Suprapubic skin (tissue), 3 donors: Measurements from ENCODE around the gene FRMPD4.

Experiments used
- POLR2A ChIP-seq, 2 donors: fragments of 450-650 bp; IDR thresholded peaks; one replicate each; pipeline ENCODE4 v1.6.1; 2017; ENCODE audit warnings: antibody characterized with exemption in 2 of 2, mild to moderate bottlenecking in 2 of 2, moderate library complexity in 2 of 2
- TF ChIP-seq, protein P1 (sequence below), 2 donors: fragments of 200-600 bp in 1 of 2; fragments of 450-650 bp in 1 of 2; sonication (generic) in 1 of 2; IDR thresholded peaks; one replicate each; pipeline ENCODE4 v1.5.1; 2016 to 2019; ENCODE audit warnings: antibody characterized with exemption in 2 of 2, mild to moderate bottlenecking in 1 of 2, moderate library complexity in 1 of 2

DNA sequence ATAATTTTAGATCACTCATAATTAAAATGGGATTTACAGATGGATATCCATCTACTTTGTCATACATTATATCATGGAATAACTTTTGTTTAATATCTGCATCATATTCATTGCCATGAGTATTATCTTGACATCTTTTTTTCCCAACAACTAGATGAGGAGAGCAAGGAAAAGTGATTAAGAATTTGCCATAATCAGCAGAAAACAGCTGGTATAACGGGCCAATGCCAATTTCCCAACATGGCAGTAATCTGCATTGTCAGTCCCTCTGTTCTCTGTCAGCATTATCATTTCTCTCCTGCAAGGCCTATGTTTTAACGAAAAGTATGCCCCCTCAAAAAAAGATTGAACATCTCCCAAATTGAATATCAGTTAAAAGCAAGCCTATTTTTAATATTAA is 314.0 kb downstream of the FRMPD4 start:
- TF ChIP-seq, protein P1, sequence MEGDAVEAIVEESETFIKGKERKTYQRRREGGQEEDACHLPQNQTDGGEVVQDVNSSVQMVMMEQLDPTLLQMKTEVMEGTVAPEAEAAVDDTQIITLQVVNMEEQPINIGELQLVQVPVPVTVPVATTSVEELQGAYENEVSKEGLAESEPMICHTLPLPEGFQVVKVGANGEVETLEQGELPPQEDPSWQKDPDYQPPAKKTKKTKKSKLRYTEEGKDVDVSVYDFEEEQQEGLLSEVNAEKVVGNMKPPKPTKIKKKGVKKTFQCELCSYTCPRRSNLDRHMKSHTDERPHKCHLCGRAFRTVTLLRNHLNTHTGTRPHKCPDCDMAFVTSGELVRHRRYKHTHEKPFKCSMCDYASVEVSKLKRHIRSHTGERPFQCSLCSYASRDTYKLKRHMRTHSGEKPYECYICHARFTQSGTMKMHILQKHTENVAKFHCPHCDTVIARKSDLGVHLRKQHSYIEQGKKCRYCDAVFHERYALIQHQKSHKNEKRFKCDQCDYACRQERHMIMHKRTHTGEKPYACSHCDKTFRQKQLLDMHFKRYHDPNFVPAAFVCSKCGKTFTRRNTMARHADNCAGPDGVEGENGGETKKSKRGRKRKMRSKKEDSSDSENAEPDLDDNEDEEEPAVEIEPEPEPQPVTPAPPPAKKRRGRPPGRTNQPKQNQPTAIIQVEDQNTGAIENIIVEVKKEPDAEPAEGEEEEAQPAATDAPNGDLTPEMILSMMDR (IDR thresholded peaks at IDR 0.05): no peak
- no peak for TF ChIP-seq POLR2A (IDR thresholded peaks at IDR 0.05)
